BE2C (cell line): ENCODE measurements around the gene MMEL1.

Source experiments
- DNase-seq: peaks from one replicate; pipeline ENCODE4 v3.0.0-alpha.2; 2020
- H3K27me3 ChIP-seq: fragments of 250-450 bp; sonication (Bioruptor Pico); 2 replicates; pipeline ENCODE4 v1.5.1; 2020; ENCODE audit warnings: mild to moderate bottlenecking
- H3K36me3 ChIP-seq: fragments of 250-450 bp; sonication (Bioruptor Pico); 2 replicates; pipeline ENCODE4 v1.5.1; 2020; ENCODE audit warnings: mild to moderate bottlenecking
- H3K4me1 ChIP-seq: fragments of 250-450 bp; sonication (Bioruptor Pico); 2 replicates; pipeline ENCODE4 v1.5.1; 2020
- H3K4me3 ChIP-seq: 2 replicates; pipeline ENCODE4 v1.5.1; 2011; ENCODE audit warnings: low read depth, low read length
- H3K9me3 ChIP-seq: fragments of 250-450 bp; sonication (Bioruptor Pico); 2 replicates; pipeline ENCODE4 v1.5.1; 2020
- CTCF ChIP-seq: IDR thresholded peaks from 2 replicates; pipeline ENCODE4 v1.5.1; 2012; ENCODE audit warnings: mild to moderate bottlenecking, low read depth, low read length

MMEL1 gene

GRCh38 chr1:2547210-2548067, 85.4 kb downstream of the MMEL1 start:
- H3K4me3 ChIP-seq, result peak overlapping the region; percentile 53
- TF ChIP-seq CTCF, result no peak
- peaks cover 36% of the 10 kb centered on the region for H3K4me1 ChIP-seq
- H3K9me3 ChIP-seq, result no peaks in the 10 kb centered on the region
- DNase-seq, result no peak
- no peaks in the 10 kb centered on the region for H3K27me3 ChIP-seq
- H3K36me3 ChIP-seq, result no peaks in the 10 kb centered on the region

DNA sequence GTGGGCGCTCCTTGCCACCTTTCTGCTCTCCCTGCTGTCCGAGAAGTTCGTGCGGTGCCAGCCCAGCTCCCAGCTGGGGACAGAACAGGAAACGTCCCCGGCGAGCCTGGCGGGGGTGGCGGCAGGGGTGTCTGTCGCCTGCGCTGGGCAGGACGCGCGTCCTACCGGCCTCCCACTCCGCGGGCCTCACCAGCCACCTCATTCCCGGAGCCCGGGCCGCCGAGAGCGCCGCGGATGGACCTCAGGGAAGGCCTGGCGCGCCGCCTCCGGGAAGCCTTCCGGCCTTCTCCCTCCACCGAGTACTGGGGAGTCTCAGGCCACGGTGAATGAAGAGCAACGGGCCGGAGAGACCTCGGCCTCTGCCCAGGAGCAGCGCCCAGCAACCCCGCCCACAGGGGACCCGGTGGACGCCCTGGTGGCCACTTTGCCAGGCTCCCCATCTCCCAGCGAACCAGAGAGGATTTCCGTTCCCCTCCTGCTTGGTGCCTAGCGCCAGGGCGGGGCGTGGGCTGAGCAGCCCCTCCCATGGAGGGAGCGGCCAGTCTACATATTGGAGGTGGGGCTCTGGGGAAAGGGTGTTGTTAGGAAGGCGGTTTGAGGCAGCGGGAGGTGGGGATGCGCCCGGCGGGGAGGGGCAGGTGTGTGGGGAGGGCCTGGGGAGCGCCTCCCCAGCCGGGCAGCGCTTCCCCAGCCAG, 86.2 kb downstream of the MMEL1 start:
- peak; percentile 75 for DNase-seq
- peaks cover 36% of the 10 kb centered on the region for H3K4me1 ChIP-seq
- no peaks in the 10 kb centered on the region for H3K36me3 ChIP-seq
- no peaks in the 10 kb centered on the region for H3K9me3 ChIP-seq
- peak overlapping the region; percentile 53 for H3K4me3 ChIP-seq
- no peak for TF ChIP-seq CTCF
- no peaks in the 10 kb centered on the region for H3K27me3 ChIP-seq

DNA sequence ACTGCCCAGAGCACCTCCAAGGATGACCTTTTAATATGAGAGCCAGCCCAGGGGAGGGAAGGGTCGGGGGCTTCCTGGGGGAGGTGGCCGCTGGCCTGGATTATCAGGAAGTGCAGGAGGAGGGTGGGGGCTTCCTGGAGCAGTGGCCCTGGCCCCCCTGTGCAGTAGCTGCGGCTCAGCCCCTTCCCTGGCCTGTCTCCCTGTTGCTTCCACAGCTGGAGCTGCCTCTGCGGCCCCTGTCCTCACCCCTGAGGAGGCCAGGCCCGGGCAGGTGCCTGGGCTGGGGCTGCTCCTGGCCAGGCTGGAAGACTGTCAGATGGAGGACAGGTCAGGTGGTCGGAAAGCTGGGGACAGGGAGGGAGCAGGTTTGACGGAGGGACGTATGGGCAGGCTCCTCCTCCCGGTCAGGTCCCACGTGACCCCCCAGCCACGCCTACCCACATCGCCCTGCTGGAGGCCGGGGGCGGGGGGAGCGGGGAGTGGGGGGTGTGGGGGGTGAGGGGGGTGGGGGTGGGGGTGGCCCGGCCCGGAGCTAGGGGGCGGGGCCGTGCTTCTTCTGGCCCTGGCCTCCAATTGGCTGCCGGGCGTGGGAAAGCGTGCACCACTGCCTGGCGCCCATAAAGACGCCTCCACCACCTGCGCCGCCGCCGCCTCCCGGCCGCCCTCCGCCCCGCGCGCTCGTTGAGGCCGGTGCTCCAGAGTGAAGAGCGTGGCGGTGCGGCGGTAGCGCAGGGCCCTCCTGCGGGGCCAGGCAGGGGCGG, 86.9 kb downstream of the MMEL1 start:
- no peaks in the 10 kb centered on the region for H3K9me3 ChIP-seq
- no peak for TF ChIP-seq CTCF
- H3K4me1 ChIP-seq, result peaks cover 36% of the 10 kb centered on the region
- H3K4me3 ChIP-seq, result peak overlapping the region; percentile 53
- H3K27me3 ChIP-seq, result no peaks in the 10 kb centered on the region
- no peaks in the 10 kb centered on the region for H3K36me3 ChIP-seq
- peak; percentile 90 for DNase-seq

DNA sequence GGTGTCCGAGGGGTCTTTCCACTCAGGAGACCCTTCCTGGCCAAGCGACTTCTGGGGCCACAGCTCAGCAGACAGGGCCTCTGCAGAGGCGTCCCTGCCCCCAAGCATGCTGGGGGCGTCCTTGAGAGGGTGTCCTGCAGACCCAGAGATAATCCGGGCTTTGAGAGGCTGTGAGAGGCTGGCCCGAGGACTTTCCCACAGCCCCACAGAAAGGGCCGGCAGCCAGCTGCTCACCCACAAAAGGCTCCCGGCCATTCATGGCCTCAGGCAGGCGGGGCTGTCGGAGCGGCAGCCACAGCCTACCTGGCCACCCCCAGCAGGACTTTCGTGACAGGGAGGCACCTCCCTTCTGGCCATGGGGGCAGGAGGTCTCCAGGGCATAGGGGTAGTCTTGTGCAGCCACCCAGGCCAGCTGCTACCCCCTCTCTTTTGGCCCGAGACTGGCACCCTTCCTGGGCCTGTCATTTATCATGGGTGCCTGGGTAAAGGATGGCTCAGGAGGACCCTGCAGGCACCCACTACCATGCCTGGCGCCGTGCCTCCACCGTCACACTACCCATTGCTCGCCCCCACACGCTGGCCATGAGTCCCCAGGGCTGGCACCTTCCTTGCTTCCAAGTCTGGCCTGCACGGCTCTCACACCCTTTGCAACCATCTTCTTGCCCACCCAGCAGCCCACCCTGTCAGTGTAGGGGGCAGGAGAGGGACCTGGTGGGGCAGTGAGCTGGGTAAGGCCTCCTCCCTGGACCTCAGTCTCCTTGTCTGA, 87.8 kb downstream of the MMEL1 start:
- Histone ChIP-seq H3K36me3 (no peaks in the 10 kb centered on the region), H3K4me3 (no peak overlapping the region), H3K9me3 (no peaks in the 10 kb centered on the region), H3K4me1 (peaks cover 36% of the 10 kb centered on the region), H3K27me3 (no peaks in the 10 kb centered on the region)
- TF ChIP-seq CTCF, result no peak
- no peak for DNase-seq

DNA sequence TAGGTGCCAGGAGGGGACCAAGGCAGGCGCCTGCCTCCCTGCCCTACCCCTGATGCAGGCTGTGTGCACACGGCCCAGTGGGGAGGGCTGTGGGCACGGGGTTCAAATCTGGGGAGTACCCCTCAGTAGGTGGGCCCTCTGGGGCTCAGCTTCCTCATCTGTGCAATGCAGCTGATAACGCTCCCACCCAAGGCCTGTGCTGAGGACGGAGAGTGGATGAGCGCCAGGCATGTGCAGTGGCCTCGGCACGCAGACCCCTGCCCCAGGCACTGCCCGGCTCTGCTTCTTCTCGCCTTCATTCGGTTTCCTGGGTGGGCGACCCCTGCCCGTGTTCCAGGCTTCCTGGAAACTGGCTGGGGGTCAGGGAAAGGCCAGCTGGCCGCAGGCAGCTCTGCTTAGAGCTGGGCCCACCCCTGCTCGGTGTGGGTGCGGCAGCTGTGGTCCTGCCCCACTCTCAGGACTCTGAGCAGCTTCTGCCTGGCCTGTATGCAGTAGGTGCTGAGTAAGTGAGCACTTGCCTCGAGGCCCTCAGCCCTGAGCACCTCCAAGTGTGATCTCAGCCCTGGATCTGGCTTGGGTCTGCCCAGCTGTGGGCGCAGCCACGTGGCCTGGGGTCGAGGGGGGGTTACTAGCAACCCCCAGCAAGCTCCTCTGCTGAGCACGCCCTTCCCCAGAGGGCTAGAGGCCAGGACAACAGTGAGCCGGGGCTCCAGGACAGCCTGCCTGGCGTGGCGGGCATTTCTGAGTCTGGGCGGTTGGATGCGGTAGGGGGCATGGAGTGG, 88.5 kb downstream of the MMEL1 start:
- Histone ChIP-seq H3K27me3 (no peaks in the 10 kb centered on the region), H3K4me1 (peaks cover 36% of the 10 kb centered on the region), H3K9me3 (no peaks in the 10 kb centered on the region), H3K4me3 (no peak overlapping the region), H3K36me3 (no peaks in the 10 kb centered on the region)
- no peak for TF ChIP-seq CTCF
- DNase-seq, result no peak
